Type B pancreatic cell (in vitro differentiated cells): ENCODE results near the gene MYO18B. TPM values are rescaled to one million over a fixed set of nuclear protein-coding genes. Genes with fewer than 3 reads are reported as not detected.

Experiments
- DNase-seq: peaks from one replicate; pipeline ENCODE4 v3.0.0; 2021; ENCODE audit warnings: mixed read lengths; ENCODE audit not compliant: unreplicated experiment; ENCODE audit errors: extremely low spot score
- H3K27ac Mint-ChIP-seq: 2 replicates; pipeline ENCODE4 v1.8.0; 2021; ENCODE audit warnings: mild to moderate bottlenecking, mixed read lengths
- H3K27me3 Mint-ChIP-seq: 2 replicates; pipeline ENCODE4 v1.8.0; 2021; ENCODE audit warnings: mixed read lengths
- H3K36me3 Mint-ChIP-seq: 2 replicates; pipeline ENCODE4 v1.8.0; 2021; ENCODE audit warnings: mixed read lengths
- H3K4me1 Mint-ChIP-seq: one replicate; pipeline ENCODE4 v1.8.0; 2021; ENCODE audit warnings: mixed read lengths; ENCODE audit not compliant: unreplicated experiment
- H3K4me3 Mint-ChIP-seq: 2 replicates; pipeline ENCODE4 v1.8.0; 2021; ENCODE audit warnings: mild to moderate bottlenecking, mixed read lengths
- H3K9me3 Mint-ChIP-seq: 2 replicates; pipeline ENCODE4 v1.8.0; 2021; ENCODE audit warnings: mixed read lengths
- total RNA-seq: library from RNA; stranded (reverse); gene quantifications from 2 replicates; pipeline ENCODE4 v1.2.1, GENCODE V29; 2021; ENCODE audit warnings: low replicate concordance
- TF ChIP-seq, protein P1 (sequence below): fragments of 200-600 bp; sonication (generic); conservative IDR thresholded peaks from 2 replicates; pipeline ENCODE4 v1.5.0; 2021; ENCODE audit warnings: antibody characterized with exemption, mild to moderate bottlenecking

MYO18B gene
- total RNA-seq, 1 donor from 2014 or later, result 0.10 TPM

DNA sequence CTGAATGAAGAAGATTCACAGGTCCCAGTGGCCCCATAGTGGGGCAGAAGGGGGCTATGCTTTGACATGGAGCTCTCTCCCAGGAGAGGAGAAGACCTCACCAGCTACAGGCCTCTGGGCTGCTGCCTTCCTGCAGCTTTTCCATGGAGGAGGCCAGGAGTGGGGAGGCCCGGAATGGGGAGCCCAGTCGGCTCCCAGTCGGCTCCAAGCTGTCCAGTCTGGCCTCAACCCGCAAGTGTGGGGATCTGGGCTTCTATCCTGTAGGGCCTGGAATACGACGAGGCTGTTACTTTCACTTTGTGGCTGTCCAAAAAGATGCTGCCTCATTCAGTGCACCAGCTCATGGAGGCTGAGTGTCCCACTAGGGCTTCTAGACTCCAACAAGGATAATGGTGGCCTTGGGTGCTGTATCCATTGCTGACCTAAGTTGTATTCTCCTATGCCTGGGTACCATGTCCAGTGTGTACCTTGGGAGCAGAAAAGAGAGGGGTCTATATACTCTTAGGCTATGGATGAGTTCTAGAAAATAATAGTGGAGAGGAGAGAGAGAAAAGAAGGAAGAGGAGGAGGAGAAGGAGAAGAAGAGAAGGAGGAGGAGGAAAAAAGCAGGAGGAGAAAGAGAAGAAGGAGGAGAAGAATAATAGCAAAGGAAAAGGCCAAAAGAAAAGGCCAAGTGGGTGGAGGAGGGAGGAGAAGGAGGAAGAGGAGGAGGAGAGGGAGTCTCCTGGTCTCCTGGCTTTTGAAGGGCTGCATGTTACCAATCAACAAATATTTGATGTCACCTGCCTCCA, 1.1 kb downstream of the MYO18B start:
- H3K27me3 Mint-ChIP-seq, result peaks cover 11% of the 10 kb centered on the region
- H3K9me3 Mint-ChIP-seq, result no peaks in the 10 kb centered on the region
- no peaks in the 10 kb centered on the region for H3K36me3 Mint-ChIP-seq
- TF ChIP-seq, protein P1, sequence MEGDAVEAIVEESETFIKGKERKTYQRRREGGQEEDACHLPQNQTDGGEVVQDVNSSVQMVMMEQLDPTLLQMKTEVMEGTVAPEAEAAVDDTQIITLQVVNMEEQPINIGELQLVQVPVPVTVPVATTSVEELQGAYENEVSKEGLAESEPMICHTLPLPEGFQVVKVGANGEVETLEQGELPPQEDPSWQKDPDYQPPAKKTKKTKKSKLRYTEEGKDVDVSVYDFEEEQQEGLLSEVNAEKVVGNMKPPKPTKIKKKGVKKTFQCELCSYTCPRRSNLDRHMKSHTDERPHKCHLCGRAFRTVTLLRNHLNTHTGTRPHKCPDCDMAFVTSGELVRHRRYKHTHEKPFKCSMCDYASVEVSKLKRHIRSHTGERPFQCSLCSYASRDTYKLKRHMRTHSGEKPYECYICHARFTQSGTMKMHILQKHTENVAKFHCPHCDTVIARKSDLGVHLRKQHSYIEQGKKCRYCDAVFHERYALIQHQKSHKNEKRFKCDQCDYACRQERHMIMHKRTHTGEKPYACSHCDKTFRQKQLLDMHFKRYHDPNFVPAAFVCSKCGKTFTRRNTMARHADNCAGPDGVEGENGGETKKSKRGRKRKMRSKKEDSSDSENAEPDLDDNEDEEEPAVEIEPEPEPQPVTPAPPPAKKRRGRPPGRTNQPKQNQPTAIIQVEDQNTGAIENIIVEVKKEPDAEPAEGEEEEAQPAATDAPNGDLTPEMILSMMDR, result no peak
- H3K4me3 Mint-ChIP-seq, result no peak overlapping the region
- no peak for DNase-seq
- no peaks in the 10 kb centered on the region for H3K4me1 Mint-ChIP-seq
- no peak overlapping the region for H3K27ac Mint-ChIP-seq

DNA sequence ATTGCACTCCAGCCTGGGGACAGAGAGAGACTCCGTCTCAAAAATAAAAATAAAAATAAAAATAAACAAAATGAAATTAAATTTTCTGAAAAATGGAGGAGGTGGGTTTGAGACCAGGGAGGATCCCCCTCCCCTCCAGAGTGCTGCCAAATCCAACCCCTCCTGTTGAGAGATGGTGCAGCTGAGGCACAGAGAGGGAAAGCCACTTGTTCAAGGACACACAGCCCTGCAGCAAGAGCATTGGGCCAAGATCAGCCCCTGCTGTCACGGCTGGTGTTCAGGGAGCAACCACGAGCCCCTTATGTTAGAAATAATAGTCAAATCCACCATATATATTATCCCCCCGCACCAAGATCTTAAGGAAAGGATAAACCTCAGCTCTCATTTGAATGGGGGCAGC, 2.7 kb downstream of the MYO18B start:
- Mint-ChIP-seq H3K9me3 (no peaks in the 10 kb centered on the region), H3K4me1 (no peaks in the 10 kb centered on the region), H3K36me3 (no peaks in the 10 kb centered on the region), H3K4me3 (no peak overlapping the region), H3K27me3 (peaks cover 16% of the 10 kb centered on the region), H3K27ac (no peak overlapping the region)
- TF ChIP-seq, protein P1, result no peak
- no peak for DNase-seq

DNA sequence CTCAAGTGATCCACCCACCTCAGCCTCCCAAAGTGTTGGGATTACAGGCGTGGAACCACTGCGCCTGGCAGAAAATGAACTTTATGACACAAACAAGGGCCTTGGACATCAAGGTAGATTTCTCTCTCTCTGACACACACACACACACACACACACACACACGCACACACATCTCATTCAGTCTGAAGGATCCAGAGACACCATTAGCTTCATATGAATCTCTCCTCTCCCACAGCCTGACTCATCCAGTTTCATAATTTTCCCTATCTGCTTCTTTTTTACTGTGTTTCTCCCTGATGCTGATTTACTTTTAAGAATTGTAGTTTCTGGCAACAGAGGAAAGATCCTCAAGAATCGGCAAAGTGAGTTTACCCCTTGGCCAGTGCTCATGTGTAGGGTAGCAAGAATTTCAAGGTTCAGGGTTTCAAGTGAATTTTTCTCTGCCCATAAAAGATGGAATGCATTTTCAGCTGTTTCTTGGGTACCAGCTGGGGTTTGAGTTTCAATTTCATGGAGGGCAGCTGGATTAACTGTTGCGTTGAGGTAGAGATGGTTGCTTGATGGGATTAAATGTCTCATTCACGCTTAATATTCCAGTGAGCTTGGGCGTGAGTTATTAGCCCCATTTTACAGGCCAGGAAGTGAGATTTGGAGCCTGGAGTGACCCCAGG, 3.5 kb downstream of the MYO18B start:
- H3K27ac Mint-ChIP-seq, result no peak overlapping the region
- H3K4me1 Mint-ChIP-seq, result no peaks in the 10 kb centered on the region
- TF ChIP-seq, protein P1, result no peak
- DNase-seq, result no peak
- peaks cover 20% of the 10 kb centered on the region for H3K27me3 Mint-ChIP-seq
- H3K4me3 Mint-ChIP-seq, result no peak overlapping the region
- no peaks in the 10 kb centered on the region for H3K36me3 Mint-ChIP-seq
- H3K9me3 Mint-ChIP-seq, result no peaks in the 10 kb centered on the region

DNA sequence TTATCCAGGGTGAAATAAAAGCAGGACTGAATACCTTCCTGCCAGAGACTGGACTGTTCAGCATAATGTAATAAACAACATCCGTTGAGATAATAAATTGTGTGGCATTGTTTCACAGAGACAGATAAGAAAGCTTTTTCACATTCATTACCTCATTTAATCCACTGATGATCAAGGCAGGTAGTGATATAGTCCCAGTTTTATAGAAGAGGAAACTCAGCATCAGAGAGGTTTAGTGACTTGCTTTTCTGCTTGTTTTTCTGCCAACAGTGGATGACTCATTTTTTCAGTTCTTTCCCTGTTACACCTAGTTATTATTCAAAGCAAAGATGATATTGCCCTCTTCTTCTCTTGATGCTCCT, 4.0 kb downstream of the MYO18B start:
- Mint-ChIP-seq H3K27ac (no peak overlapping the region), H3K4me3 (no peak overlapping the region), H3K27me3 (peaks cover 22% of the 10 kb centered on the region), H3K4me1 (no peaks in the 10 kb centered on the region), H3K36me3 (no peaks in the 10 kb centered on the region), H3K9me3 (no peaks in the 10 kb centered on the region)
- TF ChIP-seq, protein P1, result no peak
- DNase-seq, result no peak

DNA sequence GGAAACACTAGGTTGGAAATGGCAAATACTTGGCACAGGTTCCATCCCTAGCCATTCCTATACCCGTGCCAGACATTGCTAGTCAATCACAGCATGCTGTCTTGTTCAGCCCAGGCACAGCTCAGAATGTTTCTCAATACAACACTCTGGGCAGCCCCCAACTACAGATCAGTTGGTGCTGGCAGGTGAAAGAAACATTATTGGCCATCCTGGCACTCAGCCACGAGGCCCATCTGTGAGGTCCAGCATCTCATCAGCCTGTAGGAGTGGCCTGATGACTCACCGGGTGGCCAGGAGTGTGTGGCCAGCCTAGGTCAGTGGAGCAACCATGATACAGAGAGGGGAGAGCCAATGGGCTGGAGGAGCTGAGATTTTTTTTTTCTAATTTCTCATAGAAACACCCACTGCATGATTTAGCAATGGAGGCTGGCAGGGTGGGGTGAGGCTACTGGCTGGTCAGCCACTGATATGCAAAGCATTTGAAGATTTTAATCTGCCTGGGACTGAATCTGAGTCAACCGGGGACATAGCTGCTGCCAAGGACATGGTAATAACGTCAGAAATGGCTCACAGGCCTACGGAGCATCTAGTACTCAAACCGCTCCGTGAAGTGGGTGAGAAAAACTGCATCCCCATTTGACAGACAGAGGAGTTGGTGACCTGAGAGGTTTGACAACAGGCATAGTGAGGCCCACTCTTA, 5.4 kb downstream of the MYO18B start:
- H3K4me1 Mint-ChIP-seq, result no peaks in the 10 kb centered on the region
- no peak overlapping the region for H3K4me3 Mint-ChIP-seq
- no peaks in the 10 kb centered on the region for H3K9me3 Mint-ChIP-seq
- H3K27ac Mint-ChIP-seq, result no peak overlapping the region
- TF ChIP-seq, protein P1, result no peak
- H3K27me3 Mint-ChIP-seq, result peaks cover 30% of the 10 kb centered on the region
- no peak for DNase-seq
- no peaks in the 10 kb centered on the region for H3K36me3 Mint-ChIP-seq
